ENCODE data around the gene AUTS2.

Gene AUTS2

GRCh38 chr7:70836946-70837345 is 1238.7 kb downstream of the AUTS2 start:
- DNase-seq = no peak

- DNase-seq = no peak
These were observed 1239.3 kb downstream of the AUTS2 start for GRCh38 chr7:70837589-70837988.

GRCh38 chr7:70838292-70838907 is 1240.1 kb downstream of the AUTS2 start:
- DNase-seq = no peak
